CD4-positive, alpha-beta T cell treated with Interleukin-4 for 1 hour (primary cell): ENCODE results near the gene RIPOR1.

ENCODE experiments used
- DNase-seq, 2 donors: peaks; one replicate each; pipeline ENCODE4 v3.0.0-alpha.2; 2020 to 2022

RIPOR1 gene

GRCh38 chr16:67540756-67541155, 12.1 kb downstream of the RIPOR1 start:
- no peak for DNase-seq

- DNase-seq = no peak
Observed at GRCh38 chr16:67541391-67542263, 13.0 kb downstream of the RIPOR1 start.

- DNase-seq = peak; percentile 92 to 93
Observed at GRCh38 chr16:67542464-67542863, 13.8 kb downstream of the RIPOR1 start.

- DNase-seq = no peak
Observed at GRCh38 chr16:67543036-67543435, 14.4 kb downstream of the RIPOR1 start.

- DNase-seq = no peak
Observed at GRCh38 chr16:67543582-67543981, 15.0 kb downstream of the RIPOR1 start.

GRCh38 chr16:67544329-67544841, 15.8 kb downstream of the RIPOR1 start:
- no peak for DNase-seq

- no peak for DNase-seq
Observed at GRCh38 chr16:67544844-67545664, 16.4 kb downstream of the RIPOR1 start.

GRCh38 chr16:67545665-67546024, 17.0 kb downstream of the RIPOR1 start:
- DNase-seq = no peak

GRCh38 chr16:67546091-67546501, 17.5 kb downstream of the RIPOR1 start:
- DNase-seq = no peak

- DNase-seq = peak; percentile 74 to 76
Observed at GRCh38 chr16:67546761-67547422, 18.3 kb downstream of the RIPOR1 start.

GRCh38 chr16:67547423-67548264, 19.0 kb downstream of the RIPOR1 start:
- DNase-seq = peak; percentile 63 to 79

- peak in 1 of 2 donors; percentile 41 for DNase-seq
Observed at GRCh38 chr16:67548265-67549126, 19.9 kb downstream of the RIPOR1 start.

- DNase-seq = no peak
Observed at GRCh38 chr16:67549240-67549639, 20.6 kb downstream of the RIPOR1 start.

- DNase-seq = no peak
Observed at GRCh38 chr16:67549936-67550335, 21.3 kb downstream of the RIPOR1 start.

- DNase-seq = no peak
Observed at GRCh38 chr16:67551091-67551490, 22.5 kb downstream of the RIPOR1 start.

- no peak for DNase-seq
Observed at GRCh38 chr16:67551972-67552371, 23.3 kb downstream of the RIPOR1 start.

- DNase-seq = no peak
Observed at GRCh38 chr16:67552476-67552875, 23.8 kb downstream of the RIPOR1 start.

GRCh38 chr16:67555795-67556212, 27.2 kb downstream of the RIPOR1 start:
- peak in 1 of 2 donors; percentile 71 for DNase-seq

- DNase-seq = no peak
Observed at GRCh38 chr16:67558859-67559258, 30.2 kb downstream of the RIPOR1 start.

- no peak for DNase-seq
Observed at GRCh38 chr16:67560827-67561342, 32.3 kb downstream of the RIPOR1 start.

- no peak for DNase-seq
Observed at GRCh38 chr16:67561501-67561823, 32.8 kb downstream of the RIPOR1 start.
